ENCODE data around the gene SPG7. TPM values are rescaled to one million over a fixed set of nuclear protein-coding genes. Genes with fewer than 3 reads are reported as not detected.
A peak's percentile ranks its signal among the peaks of the same experiment; 100 is the strongest.

The SPG7 gene
- total RNA-seq, 4 donors from 2014 or later, result 102 to 178 (median 127) TPM

- Histone ChIP-seq H3K27ac (no peak within 1 kb of the TSS), H3K27me3 (peaks cover 0 to 64% of the 10 kb centered on the region in 2 donors), H3K4me1 (peaks cover 0 to 23% (median 12%) of the 10 kb centered on the region in 4 donors), H3K4me3 (peak within 1 kb of the TSS in 2 of 4 donors; percentile 29 to 34), H3K36me3 (no peaks in the 10 kb centered on the region), H3K9me3 (no peaks in the 10 kb centered on the region)
- 2 to 4% methylated on average over 37 to 63 of the region's 103 CpGs for WGBS, 2 donors
- TF ChIP-seq CTCF (IDR thresholded peaks at IDR 0.05) (no peak), POLR2A (IDR thresholded peaks at IDR 0.05) (no peak), EP300 (IDR thresholded peaks at IDR 0.05) (no peak)
- DNase-seq (ENCODE audit: low spot score in 2 of 2), result no peak
These were observed 67.3 kb downstream of the SPG7 start, which contains the start of gene CPNE7 for GRCh38 chr16:89575247-89576152. Gene CPNE7, plus strand, starts transcription at chr16:89575758. Its CDS starts 140 bp downstream, at chr16:89575898.

GRCh38 chr16:89576153-89577054, 68.2 kb downstream of the SPG7 start:
- Histone ChIP-seq H3K27me3 (peaks cover 0 to 59% of the 10 kb centered on the region in 2 donors), H3K27ac (no peak overlapping the region), H3K4me3 (peak overlapping the region in 1 of 4 donors; percentile 9), H3K9me3 (no peaks in the 10 kb centered on the region), H3K4me1 (peaks cover 0 to 23% (median 12%) of the 10 kb centered on the region in 4 donors), H3K36me3 (no peaks in the 10 kb centered on the region)
- TF ChIP-seq POLR2A (IDR thresholded peaks at IDR 0.05), result no peak
- TF ChIP-seq EP300 (IDR thresholded peaks at IDR 0.05), result no peak
- TF ChIP-seq CTCF (IDR thresholded peaks at IDR 0.05), result no peak
- DNase-seq (ENCODE audit: low spot score in 2 of 2), result no peak
- WGBS, 2 donors, result 13% methylated on average over 45 to 78 of the region's 89 CpGs

DNA sequence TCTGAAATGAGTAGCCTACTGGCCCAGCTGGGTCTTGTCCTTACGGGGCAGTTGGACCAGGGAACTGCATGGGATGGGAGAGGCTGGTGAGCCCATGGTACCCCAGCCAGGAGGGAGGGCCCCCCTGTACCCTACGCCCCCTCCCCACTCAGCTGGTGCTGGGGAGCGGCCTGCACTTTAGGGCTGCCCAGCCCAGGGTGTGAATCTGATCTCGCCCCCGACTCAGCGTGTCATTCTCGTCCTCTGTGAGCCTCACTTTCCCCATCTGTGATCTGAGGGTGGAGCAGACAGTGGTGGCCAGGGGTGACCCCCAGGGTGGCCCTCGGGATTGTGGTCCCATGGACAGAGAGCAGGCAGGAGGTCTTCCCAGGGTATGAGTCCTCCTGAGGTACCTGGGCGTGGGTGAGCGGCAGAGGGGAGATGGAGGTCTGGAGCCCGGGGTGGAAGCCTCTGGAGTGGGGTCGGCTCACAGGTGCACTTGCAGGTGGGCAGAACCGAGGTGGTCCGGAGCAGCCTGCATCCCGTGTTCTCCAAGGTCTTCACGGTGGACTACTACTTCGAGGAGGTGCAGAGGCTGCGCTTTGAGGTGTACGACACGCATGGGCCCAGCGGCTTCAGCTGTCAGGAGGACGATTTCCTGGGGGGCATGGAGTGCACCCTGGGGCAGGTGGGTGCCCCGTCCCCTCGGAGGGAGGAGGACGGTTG, 69.0 kb downstream of the SPG7 start:
- H3K27ac ChIP-seq, result no peak overlapping the region
- peaks cover 0 to 23% (median 12%) of the 10 kb centered on the region in 4 donors for H3K4me1 ChIP-seq
- DNase-seq (ENCODE audit: low spot score in 2 of 2), result no peak
- WGBS, 2 donors, result 88 to 90% methylated on average over 24 to 25 of the region's 25 CpGs
- H3K27me3 ChIP-seq, result peaks cover 0 to 51% of the 10 kb centered on the region in 2 donors
- H3K9me3 ChIP-seq, result no peaks in the 10 kb centered on the region
- no peaks in the 10 kb centered on the region for H3K36me3 ChIP-seq
- TF ChIP-seq POLR2A (IDR thresholded peaks at IDR 0.05) (no peak), CTCF (IDR thresholded peaks at IDR 0.05) (no peak), EP300 (IDR thresholded peaks at IDR 0.05) (no peak)
- H3K4me3 ChIP-seq, result no peak overlapping the region

- TF ChIP-seq POLR2A (IDR thresholded peaks at IDR 0.05), result no peak
- TF ChIP-seq CTCF (IDR thresholded peaks at IDR 0.05), result no peak
- TF ChIP-seq EP300 (IDR thresholded peaks at IDR 0.05), result no peak
- no peaks in the 10 kb centered on the region for H3K9me3 ChIP-seq
- peaks cover 0 to 30% of the 10 kb centered on the region in 2 donors for H3K27me3 ChIP-seq
- no peak for DNase-seq (ENCODE audit: low spot score in 2 of 2)
- H3K36me3 ChIP-seq, result no peaks in the 10 kb centered on the region
- peaks cover 0 to 20% (median 10%) of the 10 kb centered on the region in 4 donors for H3K4me1 ChIP-seq
- H3K27ac ChIP-seq, result no peak overlapping the region
- WGBS, 2 donors, result 89 to 90% methylated on average over 15 of the region's 15 CpGs
- no peak overlapping the region for H3K4me3 ChIP-seq
These were observed 71.1 kb downstream of the SPG7 start for GRCh38 chr16:89579351-89579750.
